RKO (cell line): ENCODE results near the gene TMEM91.
A peak's percentile ranks its signal among the peaks of the same experiment; 100 is the strongest.
"Not testable (repeated sequence)": the region's sequence is repeated elsewhere in the genome, so short reads cannot be mapped to it uniquely, and the experiment has no call there.

ENCODE experiments used
- DNase-seq: peaks from one replicate; pipeline ENCODE4 v3.0.0-alpha.2; 2016; ENCODE audit warnings: low spot score

Gene TMEM91

DNA sequence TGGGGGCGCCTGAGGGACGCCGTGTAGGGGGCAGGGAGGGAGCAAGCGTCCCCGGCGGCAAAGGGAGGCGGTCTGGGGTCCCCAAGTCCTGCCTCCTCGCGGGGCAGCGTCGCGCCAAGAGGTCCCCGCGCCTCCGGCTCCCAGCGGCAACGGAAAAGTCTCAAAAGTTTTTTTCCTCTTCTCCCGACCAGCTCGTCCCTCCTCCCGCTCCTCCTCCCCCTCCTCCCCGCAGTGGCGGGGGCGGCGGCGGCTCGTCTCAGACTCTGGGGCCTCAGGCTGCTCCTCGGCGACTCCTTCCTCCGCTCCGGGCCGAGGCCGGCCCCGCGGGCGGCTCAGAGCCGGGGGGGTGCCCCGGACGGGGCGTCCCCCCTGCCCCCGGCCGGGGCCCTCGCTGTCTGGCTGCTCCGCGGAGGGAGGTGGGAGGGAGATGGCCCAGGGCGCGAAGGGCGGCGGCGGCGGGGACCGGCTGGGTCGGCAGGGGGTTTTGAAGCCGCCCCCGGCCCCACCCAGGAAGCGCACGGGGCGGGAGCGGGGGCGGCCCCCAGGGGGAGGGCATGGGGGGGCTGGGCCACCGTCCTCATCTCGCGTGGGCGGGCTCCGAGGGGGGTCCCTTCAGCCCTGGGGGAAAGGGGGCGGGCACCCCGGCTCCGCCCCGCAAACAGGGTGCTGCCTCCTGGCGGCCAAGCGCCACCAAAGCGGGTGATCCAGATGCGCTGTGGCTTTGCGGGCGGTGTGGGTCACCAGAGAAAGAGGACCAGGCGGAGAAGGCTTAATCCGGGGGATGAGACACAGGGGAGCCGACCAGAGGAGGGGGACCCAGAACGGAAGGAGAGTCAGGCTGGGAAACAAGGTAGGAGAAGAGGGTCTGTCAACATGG lies 22.6 kb upstream of the TMEM91 start, which contains the start of gene TGFB1:
Gene TGFB1, minus strand, starts transcription at position 457 of the 877 bp plus-strand sequence. CDS start 878 bp downstream, outside the sequence.
- DNase-seq, result peak; percentile 87

DNA sequence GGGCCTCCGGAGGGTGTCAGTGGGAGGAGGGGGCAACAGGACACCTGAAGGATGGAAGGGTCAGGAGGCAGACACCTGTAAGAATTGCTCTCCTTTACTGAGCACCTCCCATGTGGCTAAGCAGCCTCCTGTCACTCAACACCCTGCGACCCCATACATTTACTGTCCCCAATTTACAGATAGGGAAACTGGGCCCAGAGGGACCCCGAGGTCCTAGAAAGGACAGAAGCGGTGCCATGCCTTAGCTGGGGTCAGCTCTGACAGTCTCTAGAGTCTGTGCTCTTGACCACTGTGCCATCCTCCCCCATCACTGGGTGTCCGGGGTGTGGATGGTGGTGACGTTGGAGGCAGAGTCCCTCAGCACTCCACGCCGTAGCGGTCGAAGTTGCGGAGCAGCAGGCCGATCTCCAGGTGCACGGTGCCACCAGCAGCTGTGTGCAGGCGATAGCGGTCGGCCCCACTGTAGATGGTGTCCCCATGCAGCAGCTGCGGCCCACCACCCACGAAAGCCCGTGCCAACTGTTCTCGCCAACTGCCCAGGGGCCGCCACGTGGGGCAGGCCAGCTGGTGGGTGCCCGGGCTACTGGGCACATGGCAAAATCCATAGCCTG lies 21.9 kb upstream of the TMEM91 start:
- no peak for DNase-seq

DNA sequence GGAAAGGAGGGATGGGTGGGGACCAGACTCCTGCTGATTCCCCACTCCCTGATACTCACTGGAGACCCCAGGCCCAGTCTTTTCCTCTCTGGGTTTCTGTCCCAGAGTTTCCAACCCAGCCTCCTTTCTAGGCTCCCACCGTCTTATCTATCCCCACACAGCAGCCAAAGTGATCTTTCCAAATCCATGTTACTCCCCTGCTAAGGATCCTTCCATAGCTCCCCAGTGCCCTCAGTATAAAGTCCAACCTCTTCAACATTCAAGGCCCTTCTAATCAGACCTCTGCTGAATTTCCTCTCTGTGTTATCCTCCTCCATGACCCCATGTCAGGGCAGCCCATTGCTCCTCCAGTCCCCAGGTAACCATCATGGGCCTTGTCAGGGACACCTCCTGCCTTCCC lies 21.3 kb upstream of the TMEM91 start:
- DNase-seq, result no peak

DNA sequence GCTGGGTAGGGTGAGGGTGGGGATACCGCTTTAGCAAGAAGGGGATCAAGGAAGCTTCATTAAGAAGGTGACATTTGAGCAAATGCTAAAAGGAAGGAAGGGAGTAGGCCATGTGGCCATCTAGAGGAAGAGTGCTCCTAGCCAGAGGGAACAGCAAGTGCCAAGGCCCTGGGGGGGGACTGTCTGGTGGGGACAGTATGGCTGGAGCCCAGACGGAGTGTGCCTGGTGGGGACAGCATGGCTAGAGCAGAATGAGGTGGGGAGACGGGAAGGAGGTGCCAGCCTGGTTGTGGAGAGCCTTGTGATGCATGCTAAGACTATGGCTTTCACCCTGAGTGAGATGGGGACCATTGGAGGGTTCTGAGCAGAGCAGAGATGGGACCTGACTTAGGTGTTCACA lies 20.5 kb upstream of the TMEM91 start:
- no peak for DNase-seq

DNA sequence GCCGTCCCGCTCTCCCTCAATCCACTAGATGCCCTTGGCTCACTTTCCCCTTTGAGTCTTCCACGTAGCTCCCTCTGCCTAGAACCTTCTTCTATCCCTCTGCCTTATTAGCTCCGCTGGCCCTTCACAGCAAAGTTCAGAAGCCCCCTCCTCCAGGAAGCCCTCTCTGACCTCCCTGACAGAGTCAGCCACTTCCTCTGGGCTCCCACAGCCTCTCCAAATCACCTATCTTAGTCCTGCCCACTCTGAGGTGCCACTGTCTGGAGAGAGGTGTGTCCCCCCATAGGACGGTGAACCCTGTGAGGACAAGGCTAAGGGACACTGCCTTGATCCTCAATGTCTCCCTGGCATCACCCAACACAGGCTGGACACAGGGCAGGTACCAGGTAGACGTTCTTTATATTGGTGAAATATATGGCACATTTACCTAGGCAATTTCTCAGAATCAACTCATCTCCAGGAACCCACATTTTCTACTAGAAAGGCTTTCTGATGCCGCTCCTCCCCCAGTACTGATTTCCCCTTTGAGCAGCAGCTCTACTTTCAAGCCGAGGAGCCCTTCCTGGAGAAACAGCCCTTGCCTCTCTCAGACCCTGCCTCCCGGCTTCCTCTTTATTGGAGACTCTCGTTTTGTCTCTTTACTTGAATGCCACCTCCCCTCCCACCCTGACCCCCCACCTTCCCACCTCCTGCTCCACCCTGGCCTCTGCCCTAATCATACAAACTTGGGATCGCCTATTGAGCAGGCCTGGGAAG lies 19.2 kb upstream of the TMEM91 start:
- no peak for DNase-seq

DNA sequence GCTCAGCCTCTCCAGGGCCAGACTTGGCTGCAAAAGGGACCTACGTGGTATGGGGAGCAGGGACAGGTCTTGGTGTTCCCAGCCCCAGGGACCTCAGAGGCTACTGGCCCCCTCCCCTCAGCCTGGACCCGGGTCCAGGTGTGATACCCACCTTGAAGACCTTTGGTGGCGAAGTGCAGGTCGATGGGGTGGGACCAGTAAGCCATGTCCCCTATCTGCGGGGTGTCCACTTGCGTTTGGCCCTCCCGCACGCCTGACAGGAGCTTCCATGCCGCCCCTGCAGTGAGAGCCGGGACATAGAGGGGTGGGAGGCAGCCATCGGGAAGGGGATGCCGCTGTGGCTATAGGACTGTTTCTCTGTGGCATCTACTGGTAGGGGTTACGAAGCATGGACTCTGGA lies 18.6 kb upstream of the TMEM91 start:
- no peak for DNase-seq

DNA sequence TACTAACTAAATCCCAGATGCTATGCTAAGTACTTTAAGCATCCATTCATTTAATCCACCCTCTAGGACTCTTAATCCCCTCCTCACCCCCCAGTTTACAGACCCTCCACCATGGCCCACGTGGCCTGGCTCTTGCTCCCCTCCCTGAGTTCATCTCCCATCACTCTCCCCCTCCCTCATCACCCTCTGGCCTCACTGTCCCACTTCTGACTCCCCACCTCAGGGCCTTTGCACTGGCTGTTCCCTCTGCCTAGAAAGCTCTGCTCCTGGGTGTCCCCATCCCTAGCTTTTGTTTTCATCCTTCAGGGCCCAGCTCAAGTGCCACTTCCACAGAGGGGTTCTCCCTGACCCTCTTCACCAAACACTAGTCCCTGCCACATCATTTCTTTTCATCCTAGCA lies 16.6 kb upstream of the TMEM91 start:
- DNase-seq, result no peak

DNA sequence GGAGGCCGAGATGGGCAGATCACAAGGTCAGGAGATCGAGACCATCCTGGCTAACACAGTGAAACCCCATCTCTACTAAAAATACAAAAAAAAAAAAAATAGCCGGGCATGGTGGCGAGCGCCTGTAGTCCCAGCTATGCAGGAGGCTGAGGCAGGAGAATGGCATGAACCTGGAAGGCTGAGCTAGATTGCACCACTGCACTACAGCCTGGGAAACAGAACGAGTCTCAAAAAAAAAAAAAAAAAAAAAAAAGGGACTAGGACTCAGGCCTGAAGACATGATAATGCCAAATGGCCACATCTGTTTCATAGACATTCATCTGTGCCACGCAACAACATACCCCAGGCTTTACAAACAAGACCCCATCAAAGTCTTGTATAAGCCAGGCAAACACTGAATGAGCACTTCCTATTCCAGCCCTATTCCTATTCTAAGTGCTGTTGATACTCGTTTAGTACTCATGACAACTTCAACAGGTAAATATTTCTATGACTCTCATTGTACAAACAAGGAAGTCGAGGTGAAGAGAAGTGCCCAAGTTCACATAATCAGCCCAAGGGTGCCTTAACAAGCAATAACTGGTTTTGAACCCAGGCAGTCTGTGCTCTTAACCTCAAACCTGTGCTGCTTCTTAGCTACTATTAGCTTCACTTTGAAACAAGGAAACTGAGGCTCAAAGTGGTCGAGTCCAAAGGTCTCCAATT lies 14.0 kb upstream of the TMEM91 start:
- no peak for DNase-seq

DNA sequence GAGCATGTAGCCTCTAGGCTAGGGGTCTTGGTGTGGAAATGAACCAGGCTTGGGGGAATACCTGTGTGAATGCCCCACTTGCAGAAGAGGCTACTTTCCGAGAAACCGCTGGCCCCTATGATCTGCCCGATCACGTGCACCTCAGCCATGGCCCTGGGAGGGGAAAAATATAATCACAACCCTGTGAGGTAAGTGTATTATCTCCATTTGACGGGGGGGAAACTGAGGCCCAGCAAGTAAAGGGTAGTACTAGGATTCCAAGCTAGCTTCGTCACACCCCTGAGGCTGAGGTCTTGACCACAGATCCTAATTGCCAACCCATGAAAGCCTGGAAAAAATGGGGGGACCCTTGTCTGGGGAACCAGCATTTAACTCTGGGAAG lies 13.0 kb upstream of the TMEM91 start:
- no peak for DNase-seq

DNA sequence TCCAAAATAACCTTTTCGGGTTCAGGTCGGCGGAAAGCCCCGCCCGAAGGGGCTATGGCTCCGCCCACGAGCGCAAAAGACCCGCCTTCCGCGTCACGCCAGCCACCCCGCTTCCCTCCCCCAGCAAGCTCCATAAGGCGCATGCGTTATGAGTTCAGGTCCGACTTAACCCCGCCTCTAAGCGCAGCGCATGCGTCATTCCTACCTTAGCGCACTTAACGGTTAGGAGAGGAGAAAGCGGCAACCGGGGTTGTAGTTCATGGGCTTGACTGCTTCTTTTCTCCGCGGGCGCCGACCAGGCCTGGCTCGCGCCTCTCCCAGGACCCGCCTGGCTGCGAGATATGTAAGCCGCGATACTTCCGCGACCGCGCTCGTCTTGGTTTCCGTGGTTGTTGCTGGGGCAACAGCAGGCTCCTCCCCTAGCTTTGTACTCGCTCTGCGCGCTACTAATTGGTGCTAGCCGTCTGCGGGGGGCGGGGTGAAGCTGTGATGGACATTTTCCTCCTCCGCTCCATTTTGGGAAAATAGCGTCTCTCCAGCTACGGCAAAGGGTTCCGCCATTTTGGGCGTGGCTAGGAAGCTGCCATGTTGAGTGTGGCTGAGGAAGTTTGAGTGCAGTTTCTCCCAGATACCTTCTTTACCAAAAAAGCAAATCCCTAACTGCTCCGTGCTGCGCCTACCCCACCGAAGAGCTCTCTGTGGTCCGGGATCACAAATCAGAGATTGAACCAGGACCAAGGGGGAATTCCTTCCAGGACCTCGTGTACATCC lies 12.4 kb upstream of the TMEM91 start, which contains the start of gene B9D2:
Gene B9D2, minus strand, starts transcription at position 397 of the 771 bp plus-strand sequence. CDS start 630 bp downstream, outside the sequence.
- peak; percentile 98 for DNase-seq

DNA sequence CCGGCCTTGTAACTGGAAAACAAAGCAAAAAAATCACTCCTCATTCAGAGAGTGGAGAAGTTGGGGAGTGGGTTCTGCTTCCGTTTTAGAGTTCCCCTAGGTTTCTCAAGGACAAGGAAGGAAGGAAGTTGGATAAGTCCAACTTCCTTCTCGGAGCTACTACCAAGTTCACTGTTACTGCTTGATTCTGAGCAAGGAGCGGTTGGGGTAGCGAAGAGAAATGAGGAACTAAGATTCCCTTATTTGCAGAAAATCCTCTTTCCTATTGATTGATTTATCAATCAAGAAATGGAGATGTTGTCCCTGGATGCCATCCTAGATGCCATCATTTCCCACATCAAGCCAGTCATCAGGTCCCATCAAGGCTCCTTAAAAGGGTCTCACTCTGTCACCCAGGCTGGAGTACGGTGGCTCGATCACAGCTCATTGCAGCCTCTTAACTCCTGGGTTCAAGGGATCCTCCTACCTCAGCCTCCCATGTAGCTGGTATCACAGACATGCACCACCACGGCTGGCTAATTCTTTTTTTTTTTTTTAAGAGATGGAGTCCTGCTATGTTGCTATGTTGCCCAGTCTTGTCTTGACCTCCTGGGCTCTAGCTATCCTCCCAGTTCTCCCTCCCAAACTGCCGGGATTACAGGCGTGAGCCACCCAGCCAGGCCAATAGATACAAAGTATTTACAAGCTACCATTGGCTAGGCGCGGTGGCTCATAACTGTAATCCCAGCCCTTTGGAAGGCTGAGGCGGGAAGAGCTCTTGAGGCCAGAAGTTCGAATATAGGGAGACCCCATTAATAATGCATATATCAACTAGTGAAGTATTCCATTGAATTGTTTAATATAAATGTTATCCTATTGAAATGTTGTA lies 11.6 kb upstream of the TMEM91 start:
- DNase-seq, result no peak

DNA sequence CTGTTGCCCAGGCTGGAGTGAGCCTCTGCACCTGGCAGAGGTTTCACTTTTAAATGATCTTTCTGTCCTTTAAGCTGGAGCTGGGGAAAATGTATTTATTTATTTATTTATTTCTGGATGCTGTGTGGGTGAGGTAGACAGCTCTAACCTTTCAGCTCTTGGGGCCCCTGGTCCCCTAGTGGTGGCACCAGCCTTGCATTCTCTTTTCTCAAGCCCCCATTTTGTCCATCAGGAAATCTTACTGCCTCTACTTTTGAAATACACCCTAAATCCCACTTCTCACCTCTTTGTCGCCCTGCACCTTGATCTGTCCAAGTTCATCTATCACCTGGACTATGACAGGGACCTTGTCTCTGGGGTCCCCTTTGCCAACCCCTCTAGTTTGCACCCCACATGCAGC lies 10.2 kb upstream of the TMEM91 start:
- DNase-seq, result peak; percentile 47

DNA sequence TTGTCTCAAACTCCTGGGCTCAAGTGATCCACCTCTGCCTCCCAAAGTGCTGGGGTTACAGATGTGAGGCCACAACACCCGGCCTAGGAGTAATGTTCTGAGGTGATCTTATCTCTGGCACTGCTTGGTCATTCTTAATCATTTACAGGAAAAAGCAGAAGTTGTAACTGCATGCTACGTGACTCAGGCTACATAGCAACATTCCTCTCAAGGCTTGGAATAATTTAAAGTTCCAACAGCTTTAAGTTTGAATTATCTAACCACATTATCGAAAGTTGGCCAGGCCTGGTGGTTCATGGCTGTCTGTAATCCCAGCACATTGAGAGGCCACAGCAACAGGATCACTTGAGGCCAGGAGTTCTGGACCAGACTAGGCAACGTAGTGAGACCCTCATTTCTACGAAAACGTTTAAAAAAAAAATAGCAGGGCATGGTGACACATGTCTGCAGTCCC lies 8.5 kb upstream of the TMEM91 start:
- DNase-seq, result peak; percentile 76

DNA sequence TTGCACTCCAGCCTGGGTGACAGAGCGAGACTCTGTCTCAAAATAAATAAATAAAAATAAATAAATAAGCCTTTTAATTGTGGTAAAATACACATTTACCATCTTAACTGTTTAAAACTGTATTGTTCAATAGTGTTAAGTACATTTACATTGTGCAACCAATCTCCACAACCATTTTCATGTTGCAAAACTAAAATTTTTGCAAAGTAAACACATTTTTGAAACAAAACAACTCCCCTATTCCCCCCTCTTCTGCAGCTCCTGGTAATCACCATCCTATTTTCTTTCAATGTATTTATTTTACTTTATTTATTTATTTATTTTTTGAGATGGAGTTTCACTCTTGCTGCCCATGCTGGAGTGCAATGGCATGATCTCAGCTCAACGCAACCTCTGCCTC lies 6.6 kb upstream of the TMEM91 start:
- DNase-seq, result no peak

DNA sequence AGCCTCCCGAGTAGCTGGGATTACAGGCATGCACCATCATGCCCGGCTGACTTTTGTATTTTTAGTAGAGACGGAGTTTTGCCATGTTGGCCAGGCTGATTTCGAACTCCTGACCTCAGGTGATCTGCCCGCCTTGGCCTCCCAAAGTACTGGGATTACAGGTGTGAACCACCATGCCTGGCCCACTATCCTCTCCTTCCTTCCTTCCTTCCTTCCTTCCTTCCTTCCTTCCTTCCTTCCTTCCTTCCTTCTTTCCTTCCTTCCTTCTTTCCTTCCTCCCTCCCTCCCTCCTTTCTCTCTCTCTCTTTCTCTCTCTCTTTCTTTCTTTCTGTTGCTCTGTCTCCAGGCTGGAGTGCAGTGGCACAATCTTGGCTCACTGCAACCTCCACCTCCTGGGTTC lies 5.2 kb upstream of the TMEM91 start:
- DNase-seq, result not testable (repeated sequence)

DNA sequence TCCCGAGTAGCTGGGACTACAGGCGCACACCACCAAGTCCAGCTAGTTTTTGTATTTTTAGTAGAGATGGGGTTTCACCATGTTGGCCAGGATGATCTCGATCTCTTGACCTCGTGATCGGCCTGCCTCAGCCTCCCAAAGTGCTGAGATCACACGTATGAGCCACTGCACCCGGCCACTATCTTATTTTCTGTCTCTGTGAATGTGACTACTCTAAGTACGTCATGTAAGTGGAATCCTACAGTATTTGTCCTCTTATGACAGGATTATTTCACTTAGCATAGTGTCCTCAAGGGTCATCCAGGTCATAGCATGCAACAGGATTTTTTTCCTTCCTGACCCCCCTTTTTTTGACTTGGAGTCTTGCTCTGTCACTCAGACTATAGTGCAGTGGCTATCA lies 4.8 kb upstream of the TMEM91 start:
- DNase-seq, result no peak

DNA sequence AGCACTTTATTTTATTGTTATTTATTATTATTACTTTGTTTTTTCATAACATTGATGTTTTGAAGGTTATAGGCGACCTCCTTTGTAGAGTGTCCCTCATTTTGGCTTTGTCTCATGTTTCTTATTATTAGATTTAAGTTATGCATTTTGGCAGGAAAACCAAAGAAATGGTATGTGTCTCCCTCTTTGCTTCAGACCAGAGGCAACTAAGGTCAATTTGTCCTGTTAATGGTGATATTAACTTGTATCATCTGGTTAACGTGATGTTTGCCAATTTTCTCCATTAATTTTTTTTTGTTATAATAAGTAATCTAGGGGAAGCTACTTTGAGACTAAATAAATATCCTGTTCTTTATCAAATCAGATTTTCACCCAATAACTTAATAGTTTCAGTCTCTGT lies 3.8 kb upstream of the TMEM91 start:
- DNase-seq, result no peak

DNA sequence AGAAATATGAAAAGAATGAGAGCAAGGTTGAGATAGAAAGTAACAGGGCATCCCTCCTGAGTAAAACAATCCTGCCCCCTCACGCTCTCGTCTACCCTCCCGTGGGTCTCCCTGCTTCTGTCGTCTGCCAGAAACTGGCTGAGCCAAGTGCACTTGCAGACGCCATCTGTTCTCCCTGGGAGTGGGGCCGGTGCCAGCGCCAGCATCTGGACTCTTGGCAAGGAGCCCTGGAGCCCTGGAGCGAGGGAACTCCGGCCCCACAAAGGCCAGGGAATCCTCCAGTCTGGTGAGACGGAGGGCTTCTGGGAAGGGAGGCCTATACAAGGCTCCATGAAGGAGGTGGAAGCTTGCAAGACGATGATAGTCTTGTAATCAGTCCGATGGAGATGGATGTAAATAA lies 2.3 kb upstream of the TMEM91 start:
- DNase-seq, result no peak

DNA sequence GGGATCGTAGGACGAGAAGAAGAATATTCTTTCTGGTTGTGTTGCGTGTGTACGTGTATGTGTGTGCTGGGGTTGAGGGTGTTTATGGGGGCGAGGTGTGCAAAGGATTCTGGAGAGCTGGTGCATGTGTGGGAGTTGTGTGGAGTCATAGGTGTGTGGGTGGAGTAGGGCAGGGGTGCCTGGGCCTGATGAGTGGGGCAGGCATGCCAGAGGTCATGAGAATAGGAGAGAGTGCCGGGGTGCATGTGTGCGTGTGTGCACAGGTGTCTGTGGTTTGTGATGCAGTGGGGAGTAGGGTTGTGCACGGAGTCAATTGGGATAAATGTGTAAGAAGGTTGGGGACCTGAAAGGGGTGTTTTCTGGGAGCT lies 649 bp downstream of the TMEM91 start:
- DNase-seq, result no peak

DNA sequence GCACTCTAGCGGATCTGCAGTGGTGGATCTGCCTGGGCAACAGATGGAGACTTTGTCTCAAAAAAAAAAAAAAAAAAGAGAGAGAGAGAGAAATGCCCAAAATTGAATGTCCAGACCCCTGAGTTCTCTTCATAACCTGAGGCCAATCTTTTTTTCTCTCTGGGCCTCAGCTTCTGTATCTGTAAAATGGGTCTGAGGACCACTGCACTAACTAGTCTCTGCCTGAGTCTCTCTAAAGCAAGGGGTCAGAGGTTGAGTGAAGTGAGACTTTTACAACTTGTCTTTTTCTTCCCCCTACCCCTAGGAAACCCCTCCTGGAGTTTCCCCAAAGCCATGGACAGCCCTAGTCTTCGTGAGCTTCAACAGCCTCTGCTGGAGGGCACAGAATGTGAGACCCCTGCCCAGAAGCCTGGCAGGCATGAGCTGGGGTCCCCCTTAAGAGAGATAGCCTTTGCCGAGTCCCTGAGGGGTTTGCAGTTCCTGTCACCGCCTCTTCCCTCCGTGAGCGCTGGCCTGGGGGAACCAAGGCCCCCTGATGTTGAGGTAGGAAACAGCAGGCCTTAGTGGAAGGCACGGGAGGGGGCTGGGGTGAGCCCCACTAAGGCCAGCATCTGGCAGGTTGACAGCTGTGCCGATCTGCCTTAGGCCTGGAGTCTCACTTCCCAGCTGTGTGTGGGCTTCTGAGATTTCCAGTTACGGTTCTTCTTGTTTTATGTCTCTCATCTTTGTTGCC lies 1.8 kb downstream of the TMEM91 start:
- DNase-seq, result no peak
